HL-60 (cell line): ENCODE measurements around the gene SCN10A.

Source experiments
- CTCF ChIP-seq: IDR thresholded peaks from one replicate; pipeline ENCODE4 v1.5.1; 2011; ENCODE audit warnings: low read length, control low read depth, inconsistent platforms; ENCODE audit not compliant: insufficient read depth
- GABPA ChIP-seq: IDR thresholded peaks from 2 replicates; pipeline ENCODE4 v1.6.1; 2012; ENCODE audit warnings: low read depth
- POLR2AphosphoS5 ChIP-seq: IDR thresholded peaks from 2 replicates; pipeline ENCODE4 v1.6.1; 2012; ENCODE audit warnings: low read depth
- REST ChIP-seq: IDR thresholded peaks from 2 replicates; pipeline ENCODE4 v1.6.1; 2012; ENCODE audit warnings: low read depth; ENCODE audit not compliant: insufficient replicate concordance
- SPI1 ChIP-seq: IDR thresholded peaks from 2 replicates; pipeline ENCODE4 v1.6.1; 2012; ENCODE audit warnings: low read depth, mild to moderate bottlenecking, borderline replicate concordance

- no peak for TF ChIP-seq CTCF
- TF ChIP-seq POLR2AphosphoS5: no peak
- no peak for TF ChIP-seq GABPA
- no peak for TF ChIP-seq REST
- no peak for TF ChIP-seq SPI1
Observed at GRCh38 chr3:38653685-38654537, 162.1 kb downstream of the SCN10A start.
